Esophagus muscularis mucosa (tissue), 3 donors: Measurements from ENCODE around the gene SDR39U1.

Source experiments
- POLR2AphosphoS5 ChIP-seq, 2 donors: sonication (generic); formaldehyde crosslinking; IDR thresholded peaks; one replicate each; pipeline ENCODE4 v1.6.1; 2017; ENCODE audit warnings: antibody characterized with exemption in 2 of 2
- TF ChIP-seq, protein P1 (sequence below), 3 experiments: fragments of 200-600 bp in 2 of 3; fragments of 450-650 bp in 1 of 3; sonication (generic) in 2 of 3; IDR thresholded peaks; one replicate each; pipeline ENCODE4 v1.5.1; 2017 to 2019; ENCODE audit warnings: antibody characterized with exemption in 3 of 3, mild to moderate bottlenecking in 2 of 3, moderate library complexity in 1 of 3

DNA sequence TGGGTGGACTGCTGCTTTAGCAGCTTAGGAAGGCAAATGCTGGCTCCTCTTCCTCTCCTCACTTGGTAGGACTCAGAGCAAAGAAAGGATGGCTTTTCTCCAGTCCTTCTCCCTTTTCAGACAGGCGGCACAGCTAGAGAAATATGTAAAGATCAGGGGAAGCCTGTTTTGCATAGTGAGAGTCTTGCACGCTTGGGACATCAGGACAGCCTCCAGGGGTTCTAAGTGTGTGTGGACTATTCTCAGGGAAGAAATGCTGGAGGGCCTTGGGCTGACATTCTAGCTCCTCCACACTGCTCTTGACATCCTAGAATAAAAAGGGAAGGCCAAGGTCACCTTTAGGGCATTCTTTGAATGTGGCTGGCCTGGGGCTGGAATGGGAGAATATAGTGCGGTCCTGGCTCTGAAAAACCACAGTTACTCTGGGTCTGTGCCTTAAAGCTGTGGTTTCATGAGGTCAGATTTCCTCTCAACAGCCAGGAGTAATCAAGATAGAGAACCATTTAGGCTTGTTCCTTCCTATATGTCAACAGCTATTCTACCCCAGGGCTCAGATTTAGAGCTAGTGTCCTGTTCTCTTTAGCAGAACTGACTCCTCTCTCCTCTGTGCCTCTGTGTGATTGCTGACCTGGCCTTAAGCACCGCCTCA is 41.2 kb upstream of the SDR39U1 start:
- TF ChIP-seq, protein P1, sequence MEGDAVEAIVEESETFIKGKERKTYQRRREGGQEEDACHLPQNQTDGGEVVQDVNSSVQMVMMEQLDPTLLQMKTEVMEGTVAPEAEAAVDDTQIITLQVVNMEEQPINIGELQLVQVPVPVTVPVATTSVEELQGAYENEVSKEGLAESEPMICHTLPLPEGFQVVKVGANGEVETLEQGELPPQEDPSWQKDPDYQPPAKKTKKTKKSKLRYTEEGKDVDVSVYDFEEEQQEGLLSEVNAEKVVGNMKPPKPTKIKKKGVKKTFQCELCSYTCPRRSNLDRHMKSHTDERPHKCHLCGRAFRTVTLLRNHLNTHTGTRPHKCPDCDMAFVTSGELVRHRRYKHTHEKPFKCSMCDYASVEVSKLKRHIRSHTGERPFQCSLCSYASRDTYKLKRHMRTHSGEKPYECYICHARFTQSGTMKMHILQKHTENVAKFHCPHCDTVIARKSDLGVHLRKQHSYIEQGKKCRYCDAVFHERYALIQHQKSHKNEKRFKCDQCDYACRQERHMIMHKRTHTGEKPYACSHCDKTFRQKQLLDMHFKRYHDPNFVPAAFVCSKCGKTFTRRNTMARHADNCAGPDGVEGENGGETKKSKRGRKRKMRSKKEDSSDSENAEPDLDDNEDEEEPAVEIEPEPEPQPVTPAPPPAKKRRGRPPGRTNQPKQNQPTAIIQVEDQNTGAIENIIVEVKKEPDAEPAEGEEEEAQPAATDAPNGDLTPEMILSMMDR (IDR thresholded peaks at IDR 0.05), result no peak
- no peak for TF ChIP-seq POLR2AphosphoS5 (IDR thresholded peaks at IDR 0.05)
